ENCODE measurements around the gene F7. TPM values are rescaled to one million over a fixed set of nuclear protein-coding genes. Genes with fewer than 3 reads are reported as not detected.

Gene F7
- total and polyA plus RNA-seq, 2 of the 4 experiments (the other 2 are of a cell fraction): under 0.01 to 0.07 TPM

DNA sequence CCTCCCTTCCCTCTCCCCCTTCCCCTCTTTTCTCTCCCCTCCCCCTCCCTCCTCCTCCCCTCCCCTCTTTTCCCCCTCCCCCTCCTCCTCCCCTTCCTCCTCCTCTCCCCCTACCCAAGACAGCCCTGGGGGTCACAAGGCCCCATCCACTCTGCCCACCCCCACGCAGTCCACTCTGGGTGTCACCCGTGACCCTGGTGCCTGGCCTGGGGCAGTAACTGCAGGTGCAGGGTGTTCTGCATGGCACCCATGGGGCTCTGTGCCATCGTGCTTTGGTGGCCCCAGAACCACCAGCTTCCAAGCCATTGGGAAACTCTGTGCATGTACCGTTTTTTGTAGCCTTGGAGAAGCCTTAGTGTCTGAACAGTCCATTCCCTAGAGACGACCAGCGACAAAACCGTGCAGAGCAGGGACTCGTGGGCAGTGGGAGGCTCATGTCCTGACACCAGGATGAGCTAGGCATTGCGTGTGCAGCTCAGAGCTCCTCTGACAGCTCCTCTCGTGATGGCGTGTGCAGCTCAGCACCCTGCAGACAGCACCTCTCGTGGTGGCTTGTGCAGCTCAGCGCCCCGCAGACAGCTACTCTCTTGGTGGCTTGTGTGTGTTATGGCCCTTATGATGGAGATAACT lies 43.7 kb upstream of the F7 start:
- WGBS, 2 experiments (ENCODE audit: extremely low coverage in 2 of 2, insufficient read length in 1 of 2): 71% methylated on average over 11 of the region's 14 CpGs; no CpG with 5 or more reads in 1 of the 2 experiments
- no peak overlapping the region for H2AK9ac ChIP-seq (replicated peaks; ENCODE audit: low read depth, low read length, poor library complexity)
- H3K23ac ChIP-seq (ENCODE audit: low read depth, low read length): no peak overlapping the region
- ChIA-PET CTCF (no interaction called here), POLR2A (ENCODE audit: unreplicated experiment) (no interaction called here)
- peaks cover 2% of the 10 kb centered on the region for H3K27me3 ChIP-seq (ENCODE audit: control insufficient read depth, insufficient read depth, low read length)
- dilution Hi-C loops (cut with HindIII; ENCODE audit: low sequenced_read_pairs, unreplicated experiment) (no loop called here), in situ Hi-C loops (cut with MboI; ENCODE audit: low sequenced_read_pairs) (no loop called here), intact Hi-C loops (cut with micrococcal nuclease) (no loop called here)
- no peaks in the 10 kb centered on the region for H3K36me3 ChIP-seq (ENCODE audit: control insufficient read depth, insufficient read depth, low read length)
- H3K4me3 ChIP-seq (ENCODE audit: insufficient read depth, low read depth, low read length): no peak overlapping the region
- no peak overlapping the region for H3K4ac ChIP-seq (ENCODE audit: low read depth, low read length)
- no peak for DNase-seq
- no peaks in the 10 kb centered on the region; the same call in 1 of the 2 replicates for H4K20me1 ChIP-seq (ENCODE audit: insufficient read depth, low read length)
- BruUV-seq (replicated peaks): no TSS peak
- H2BK15ac ChIP-seq (ENCODE audit: low read depth, low read length): no peak overlapping the region
- no peak for ATAC-seq (ENCODE audit: low read depth)
- no peak overlapping the region for H2BK20ac ChIP-seq (ENCODE audit: low read depth, low read length)
- H2BK120ac ChIP-seq (ENCODE audit: low read depth, low read length): no peak overlapping the region
- H3K4me2 ChIP-seq (ENCODE audit: low read depth, low read length): no peak overlapping the region
- H3K56ac ChIP-seq (ENCODE audit: extremely low read depth, insufficient read depth, low read length): no peak overlapping the region
- no peaks in the 10 kb centered on the region for H3K4me1 ChIP-seq (ENCODE audit: control insufficient read depth, insufficient read depth, low read length)
- peaks cover 5% of the 10 kb centered on the region; the same call in 1 of the 2 replicates for H3K9me3 ChIP-seq (ENCODE audit: control insufficient read depth, insufficient read depth, low read length)
- H4K8ac ChIP-seq (ENCODE audit: low read depth in 2 of 2, low read length in 2 of 2): no peak overlapping the region
- no peak overlapping the region for H2AFZ ChIP-seq (replicated peaks; ENCODE audit: low read length, poor library complexity)
- no peak overlapping the region for H3K14ac ChIP-seq (replicated peaks; ENCODE audit: low read depth, low read length)
- no peaks in the 10 kb centered on the region for H3K79me1 ChIP-seq (ENCODE audit: low read depth in 1 of 2, low read length in 2 of 2)
- no peak for TF ChIP-seq RCOR1 (IDR thresholded peaks at IDR 0.05; ENCODE audit: insufficient replicate concordance, low read length)
- TF ChIP-seq MAFK (IDR thresholded peaks at IDR 0.05; ENCODE audit: low read depth, low read length): no peak
- TF ChIP-seq, protein P1, sequence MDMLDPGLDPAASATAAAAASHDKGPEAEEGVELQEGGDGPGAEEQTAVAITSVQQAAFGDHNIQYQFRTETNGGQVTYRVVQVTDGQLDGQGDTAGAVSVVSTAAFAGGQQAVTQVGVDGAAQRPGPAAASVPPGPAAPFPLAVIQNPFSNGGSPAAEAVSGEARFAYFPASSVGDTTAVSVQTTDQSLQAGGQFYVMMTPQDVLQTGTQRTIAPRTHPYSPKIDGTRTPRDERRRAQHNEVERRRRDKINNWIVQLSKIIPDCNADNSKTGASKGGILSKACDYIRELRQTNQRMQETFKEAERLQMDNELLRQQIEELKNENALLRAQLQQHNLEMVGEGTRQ (IDR thresholded peaks at IDR 0.05; ENCODE audit: low read depth, low read length): no peak
- no peak for TF ChIP-seq ELK1 (IDR thresholded peaks at IDR 0.05; ENCODE audit: borderline replicate concordance, low read depth, low read length)
- TF ChIP-seq RAD21 (IDR thresholded peaks at IDR 0.05; ENCODE audit: low read length): no peak
- TF ChIP-seq CHD1 (IDR thresholded peaks at IDR 0.05; ENCODE audit: low read depth, low read length): no peak
- TF ChIP-seq FOS (IDR thresholded peaks at IDR 0.05; ENCODE audit: low read depth, low read length): no peak
- TF ChIP-seq MAZ (IDR thresholded peaks at IDR 0.05; ENCODE audit: borderline replicate concordance, low read depth, low read length): no peak
- no peak for TF ChIP-seq SMC3 (IDR thresholded peaks at IDR 0.05; ENCODE audit: low read depth, low read length)
- no peak for TF ChIP-seq MXI1 (IDR thresholded peaks at IDR 0.05; ENCODE audit: borderline replicate concordance, low read depth, low read length)
- no peak for TF ChIP-seq BHLHE40 (IDR thresholded peaks at IDR 0.05; ENCODE audit: low read depth, low read length)
- TF ChIP-seq NFE2L2 (IDR thresholded peaks at IDR 0.05; ENCODE audit: low read depth, low read length): no peak
- TF ChIP-seq, protein P2, sequence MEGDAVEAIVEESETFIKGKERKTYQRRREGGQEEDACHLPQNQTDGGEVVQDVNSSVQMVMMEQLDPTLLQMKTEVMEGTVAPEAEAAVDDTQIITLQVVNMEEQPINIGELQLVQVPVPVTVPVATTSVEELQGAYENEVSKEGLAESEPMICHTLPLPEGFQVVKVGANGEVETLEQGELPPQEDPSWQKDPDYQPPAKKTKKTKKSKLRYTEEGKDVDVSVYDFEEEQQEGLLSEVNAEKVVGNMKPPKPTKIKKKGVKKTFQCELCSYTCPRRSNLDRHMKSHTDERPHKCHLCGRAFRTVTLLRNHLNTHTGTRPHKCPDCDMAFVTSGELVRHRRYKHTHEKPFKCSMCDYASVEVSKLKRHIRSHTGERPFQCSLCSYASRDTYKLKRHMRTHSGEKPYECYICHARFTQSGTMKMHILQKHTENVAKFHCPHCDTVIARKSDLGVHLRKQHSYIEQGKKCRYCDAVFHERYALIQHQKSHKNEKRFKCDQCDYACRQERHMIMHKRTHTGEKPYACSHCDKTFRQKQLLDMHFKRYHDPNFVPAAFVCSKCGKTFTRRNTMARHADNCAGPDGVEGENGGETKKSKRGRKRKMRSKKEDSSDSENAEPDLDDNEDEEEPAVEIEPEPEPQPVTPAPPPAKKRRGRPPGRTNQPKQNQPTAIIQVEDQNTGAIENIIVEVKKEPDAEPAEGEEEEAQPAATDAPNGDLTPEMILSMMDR (conservative IDR thresholded peaks at IDR 0.05; ENCODE audit: low read depth, low read length): no peak
- no peak for TF ChIP-seq POLR2A (IDR thresholded peaks at IDR 0.05; ENCODE audit: low read depth, low read length)
- H3K18ac ChIP-seq (ENCODE audit: low read depth, low read length): no peak overlapping the region
- no peak overlapping the region for H2BK5ac ChIP-seq (ENCODE audit: low read depth, low read length, poor library complexity, severe bottlenecking)
- no peak overlapping the region for H2AK5ac ChIP-seq (ENCODE audit: low read depth, low read length)
- no peak overlapping the region for H3K27ac ChIP-seq (ENCODE audit: insufficient read depth, low read length)
- H4K91ac ChIP-seq (ENCODE audit: insufficient read depth, low read depth, low read length): no peak overlapping the region
- no peak overlapping the region for H3K9ac ChIP-seq (ENCODE audit: low read depth, low read length)
- H3K9me1 ChIP-seq (ENCODE audit: insufficient read depth, low read length): 0 out of 2 replicates have a peak, but pooled peaks cover 4% of the 10 kb centered on the region
- H4K5ac ChIP-seq (ENCODE audit: low read depth, low read length): no peak overlapping the region
